Muscle of arm (tissue), 12 donors: ENCODE data around the gene PAX5. TPM values are rescaled to one million over a fixed set of nuclear protein-coding genes. Genes with fewer than 3 reads are reported as not detected.

Experiments used
- DNase-seq: peaks from one replicate; pipeline ENCODE4 v3.0.0-alpha.2; 2013
- polyA plus RNA-seq, 12 donors: library from polyadenylated mRNA; unstranded; fragments of 120-200 nt; gene quantifications; one replicate each; pipeline ENCODE4 v1.2.1, GENCODE V29; 2013; ENCODE audit not compliant: insufficient read length in 12 of 12

PAX5 gene
- polyA plus RNA-seq, 12 donors = 0.04 to 1.7 (median 0.19) TPM; not detected in 2

- no peak for DNase-seq
These were observed 172.4 kb downstream of the PAX5 start for GRCh38 chr9:36861528-36862205.

- DNase-seq = no peak
These were observed 175.2 kb downstream of the PAX5 start for GRCh38 chr9:36858805-36859375.

GRCh38 chr9:36855448-36856315, 178.4 kb downstream of the PAX5 start:
- no peak for DNase-seq

DNA sequence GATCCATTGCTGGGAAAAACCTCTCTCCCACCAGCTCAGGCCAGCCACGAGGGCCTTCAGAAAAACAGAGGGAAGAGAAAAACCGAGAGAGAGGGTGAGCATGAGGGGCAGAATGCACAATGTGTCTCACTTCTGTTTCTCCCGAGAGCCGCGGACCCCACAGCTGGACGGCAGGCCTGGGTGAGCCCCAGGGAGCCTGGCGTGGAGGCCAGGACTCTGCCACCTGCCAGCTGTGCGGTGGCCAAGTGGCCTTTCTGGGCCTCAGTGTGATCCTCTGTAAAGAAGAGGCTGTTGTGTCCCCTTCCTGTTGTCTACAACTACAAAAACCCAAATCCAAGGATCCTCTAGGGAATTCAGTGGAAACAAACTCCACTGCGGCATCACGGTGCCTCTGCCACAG, 179.3 kb downstream of the PAX5 start:
- DNase-seq = no peak

DNA sequence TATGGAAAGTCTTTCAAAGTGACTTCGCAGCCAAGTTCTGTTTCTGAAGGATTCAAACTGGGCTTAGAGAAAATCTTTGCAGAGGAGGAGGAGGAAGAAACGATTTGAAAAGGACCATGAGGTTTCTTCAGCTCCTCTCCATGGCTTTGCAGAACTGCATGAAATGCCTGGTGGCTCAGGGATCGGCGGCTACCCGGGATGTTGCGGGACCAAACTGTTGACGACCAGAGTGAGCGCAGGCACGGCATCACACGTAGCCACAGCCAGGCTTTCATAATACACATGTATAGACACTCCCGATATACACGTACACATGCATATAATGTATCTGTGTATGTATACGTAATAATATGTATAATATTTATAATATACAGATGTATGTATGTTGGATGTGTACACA, 180.0 kb downstream of the PAX5 start:
- DNase-seq = no peak

- DNase-seq = no peak
These were observed 180.8 kb downstream of the PAX5 start for GRCh38 chr9:36853233-36853632.

DNA sequence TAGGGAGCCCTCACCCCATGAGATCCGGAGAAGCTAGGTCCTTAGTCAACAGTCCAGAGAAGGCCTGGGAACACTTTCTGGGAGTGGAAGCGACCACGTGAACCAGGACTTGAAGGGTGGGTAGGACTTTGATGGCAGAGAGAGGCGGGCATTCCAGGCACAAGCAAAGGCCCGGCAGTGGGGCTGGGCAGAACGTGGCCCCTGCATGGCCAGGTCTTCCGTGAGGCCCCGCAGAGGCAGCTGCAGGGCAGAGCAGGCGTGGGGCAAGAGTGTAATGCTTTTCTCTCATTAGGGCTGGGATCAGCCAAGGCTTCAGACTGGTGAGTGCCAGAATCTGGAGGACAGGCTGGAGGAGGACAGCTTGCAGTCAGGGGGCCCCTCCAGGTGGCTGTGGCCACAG, 184.1 kb downstream of the PAX5 start:
- no peak for DNase-seq

GRCh38 chr9:36848946-36849345, 185.1 kb downstream of the PAX5 start:
- DNase-seq = no peak

DNA sequence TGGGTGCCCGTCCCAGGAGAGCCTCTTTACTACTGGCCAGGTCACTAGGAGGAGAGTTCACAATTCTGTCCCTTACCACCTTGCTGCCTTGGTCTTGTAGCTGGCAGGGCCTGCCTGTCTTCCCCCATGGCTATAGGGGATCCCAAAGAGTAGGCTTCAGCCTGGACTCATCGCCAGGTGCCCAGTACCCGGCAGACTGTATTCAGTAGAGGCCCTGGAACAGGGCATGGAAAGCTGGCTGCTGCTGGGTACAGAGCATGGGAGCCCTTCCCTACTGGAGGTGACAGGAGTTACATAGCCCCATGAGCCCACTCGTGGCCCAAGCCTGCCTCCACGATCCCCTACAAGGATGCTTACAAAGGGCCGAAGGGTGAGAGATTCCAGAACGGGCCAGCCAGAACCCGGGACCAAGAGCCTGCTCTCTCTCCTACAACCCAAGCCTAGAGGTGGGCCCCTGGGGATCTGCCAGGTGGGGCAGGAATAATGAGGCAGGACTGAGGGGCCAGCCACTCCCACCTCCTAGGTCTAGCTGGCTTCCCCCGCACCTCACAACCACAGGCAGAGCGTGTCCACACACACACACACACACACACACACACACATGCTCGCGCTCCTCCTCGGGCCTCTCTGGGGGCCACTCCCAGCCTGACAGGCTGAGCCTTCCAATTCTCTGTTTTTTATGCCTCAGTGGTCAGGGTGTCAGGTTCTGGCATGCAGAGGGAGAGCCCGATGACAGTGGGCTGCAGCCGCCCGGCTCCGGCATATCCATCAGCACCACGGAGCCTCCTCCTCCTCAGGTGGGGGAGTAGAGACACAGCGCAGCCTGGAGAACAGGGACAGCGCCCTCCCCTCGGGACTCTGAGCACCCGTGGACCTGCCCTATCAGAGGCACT, 186.0 kb downstream of the PAX5 start:
- DNase-seq = no peak

GRCh38 chr9:36846621-36847020, 187.4 kb downstream of the PAX5 start:
- DNase-seq = no peak

GRCh38 chr9:36845844-36846243, 188.2 kb downstream of the PAX5 start:
- DNase-seq = no peak

GRCh38 chr9:36844961-36845360, 189.1 kb downstream of the PAX5 start:
- DNase-seq = no peak

DNA sequence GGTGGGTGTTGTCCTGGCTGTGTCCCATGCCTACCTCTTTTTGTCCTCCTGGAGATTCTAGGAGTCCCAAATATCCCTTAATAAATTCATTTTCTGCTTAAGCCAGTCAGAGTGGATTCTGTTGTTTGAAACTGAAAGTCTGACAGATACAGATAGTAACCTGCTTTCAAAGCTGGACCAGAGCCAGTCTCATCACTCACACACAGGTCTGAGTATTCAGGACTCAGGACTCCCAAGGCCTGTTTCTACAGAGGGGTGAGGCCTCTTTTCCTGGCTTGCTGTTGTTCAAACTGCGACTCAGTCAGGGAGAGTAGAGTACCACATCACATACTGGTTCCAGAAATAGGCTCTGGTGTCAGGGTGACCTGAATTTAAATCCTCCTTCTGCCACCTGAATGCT, 190.1 kb downstream of the PAX5 start:
- no peak for DNase-seq

DNA sequence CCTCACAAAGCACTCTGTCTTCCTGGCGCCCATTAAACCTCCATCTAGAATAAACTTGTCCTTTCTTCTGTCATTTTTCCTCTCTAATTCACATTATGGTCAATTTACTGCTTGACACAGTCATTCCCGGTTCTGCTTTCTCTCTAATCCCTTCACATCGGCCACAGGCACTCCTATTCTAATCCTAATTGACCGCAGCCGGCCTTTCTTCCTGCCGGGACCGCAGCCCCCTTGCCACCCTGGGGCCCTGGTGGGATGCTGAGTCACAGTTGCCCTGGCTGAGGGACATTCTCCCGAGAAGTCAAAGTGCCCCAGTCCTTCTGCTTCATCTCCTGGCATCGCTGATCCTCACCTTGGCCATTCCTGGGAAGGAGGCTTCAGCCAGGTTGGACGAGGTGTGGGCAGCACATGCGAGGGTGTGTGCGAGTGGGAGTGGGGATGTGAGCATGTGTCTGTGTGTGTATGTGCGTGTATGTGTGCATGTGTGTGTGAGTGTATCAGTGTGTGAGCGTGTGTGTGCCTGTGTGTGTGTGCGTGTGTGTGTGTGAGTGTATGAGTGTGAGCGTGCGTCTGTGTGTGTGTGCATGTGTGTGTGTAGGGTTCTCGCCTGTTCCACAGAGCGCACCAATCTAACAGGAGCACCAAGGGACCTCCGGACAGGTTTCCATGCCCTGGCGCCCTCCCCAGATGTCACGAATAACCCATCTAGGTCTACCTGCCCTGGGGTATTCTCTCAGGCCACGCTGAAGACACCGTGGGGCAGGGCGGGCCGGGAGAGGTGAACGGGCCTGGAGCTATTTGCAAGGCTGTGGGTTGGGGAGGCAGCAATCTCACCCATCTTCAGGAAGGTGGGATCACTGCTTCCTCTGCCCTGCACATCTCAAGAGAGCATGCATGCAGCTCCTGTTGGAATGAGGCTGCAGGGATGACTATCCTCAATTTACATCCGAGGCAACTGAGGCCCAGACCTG, 191.2 kb downstream of the PAX5 start:
- no peak for DNase-seq

- DNase-seq = no peak
These were observed 193.1 kb downstream of the PAX5 start for GRCh38 chr9:36840898-36841536.

DNA sequence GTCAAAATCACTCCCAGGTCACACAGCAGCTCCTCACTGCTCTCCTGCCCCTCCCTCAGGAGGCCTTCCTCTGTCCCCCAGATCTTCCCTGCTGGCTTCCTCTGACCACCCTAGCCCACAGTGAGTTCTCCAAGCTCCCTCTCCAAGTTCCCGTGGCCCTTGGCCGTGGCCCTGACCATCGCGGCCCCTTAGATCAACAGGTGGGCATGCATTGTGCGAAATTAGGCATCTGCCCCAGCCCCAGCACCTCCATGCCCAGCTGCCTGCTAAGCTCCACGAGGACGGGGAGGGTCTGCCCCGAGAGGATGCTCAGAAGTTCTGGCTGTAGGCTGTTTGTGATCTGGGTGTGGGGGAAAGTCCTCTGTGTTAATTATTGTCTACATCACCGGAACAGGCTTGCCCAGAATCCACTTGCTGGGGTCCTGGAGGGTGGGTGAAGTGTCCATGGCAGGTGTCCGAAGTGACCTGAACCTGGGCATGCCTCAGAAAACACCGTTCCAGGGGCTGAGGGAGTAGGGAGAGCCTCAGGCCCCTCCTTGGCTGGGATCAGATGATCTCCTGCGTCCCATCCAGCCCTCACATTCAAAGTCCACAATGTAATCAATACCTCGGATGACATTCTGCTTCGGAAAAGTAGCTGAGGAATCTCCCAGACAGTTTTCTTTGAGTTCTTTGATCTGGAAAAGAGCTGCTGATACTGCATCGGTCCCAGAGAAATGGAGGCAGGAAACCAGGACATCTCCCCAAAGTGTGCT, 194.8 kb downstream of the PAX5 start:
- no peak for DNase-seq

DNA sequence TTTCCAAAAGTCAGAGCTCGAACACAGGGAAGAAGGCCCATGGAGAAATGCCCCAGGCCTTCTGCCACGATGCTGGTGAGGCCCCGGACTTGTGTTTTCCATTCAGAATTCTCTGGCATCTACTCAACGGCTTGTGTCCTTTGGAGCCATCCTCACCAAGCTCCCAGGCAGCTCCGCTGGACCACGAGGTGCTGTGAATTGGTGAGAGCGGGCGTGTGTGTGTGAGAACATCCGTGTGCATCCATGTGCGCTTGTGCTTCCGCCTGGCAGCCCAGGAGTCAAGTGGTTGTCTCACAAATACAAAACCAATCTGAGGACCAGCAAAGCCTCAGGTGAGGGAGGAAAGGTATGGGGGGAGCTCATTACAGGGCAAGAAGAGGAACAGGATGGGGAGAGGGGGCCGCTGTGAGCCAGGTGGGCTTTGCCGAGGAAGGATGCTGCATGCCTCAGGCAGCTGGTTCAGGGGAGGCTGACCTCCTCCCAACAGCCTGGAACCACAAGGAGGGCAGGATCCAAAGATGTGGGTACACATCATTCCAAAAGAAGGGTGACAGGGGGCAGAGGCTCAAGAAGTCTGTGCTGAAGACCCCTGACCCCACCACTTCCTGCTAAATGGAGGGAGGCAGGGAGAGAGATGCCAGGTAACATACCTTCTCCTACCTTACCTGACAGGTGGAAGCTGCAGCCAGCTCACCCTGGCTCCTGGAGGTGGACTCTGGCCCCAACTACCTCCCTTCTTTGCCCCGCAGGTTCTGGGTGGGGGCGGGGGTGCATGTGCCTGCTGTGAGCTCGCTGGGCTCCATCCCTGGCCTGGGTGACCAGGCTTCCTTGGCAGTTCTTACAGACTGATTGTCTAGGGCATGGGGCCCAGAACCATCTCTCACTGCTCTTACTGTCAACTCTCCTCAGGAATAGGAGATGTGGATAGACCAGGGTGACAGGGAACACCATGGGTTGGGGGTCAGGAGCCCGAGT, 196.3 kb downstream of the PAX5 start:
- no peak for DNase-seq

DNA sequence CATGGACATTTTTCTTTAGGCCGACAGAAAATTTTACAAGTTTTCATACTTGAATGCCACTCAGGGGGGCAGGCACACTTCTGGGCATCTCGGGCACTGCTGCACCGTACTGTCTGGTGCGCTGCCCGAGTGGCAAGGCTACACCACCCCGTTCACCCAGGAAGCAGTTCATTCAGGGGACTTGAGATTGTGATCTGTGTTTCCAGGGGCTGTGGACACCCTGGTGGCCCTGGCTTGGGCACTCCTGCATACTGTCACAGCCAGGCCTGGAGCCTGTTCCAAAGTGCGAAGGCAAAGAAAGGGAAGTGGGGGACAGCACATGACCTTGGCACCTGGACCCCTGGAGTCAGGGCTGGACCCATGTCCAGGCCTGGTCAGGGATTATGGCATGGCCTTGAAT, 197.6 kb downstream of the PAX5 start:
- no peak for DNase-seq
